Stimulated activated naive CD4-positive, alpha-beta T cell (primary cell): ENCODE data around the gene ISX.
"Not testable (repeated sequence)": the region's sequence is repeated elsewhere in the genome, so short reads cannot be mapped to it uniquely, and the experiment has no call there.

Experiments
- DNase-seq, 6 experiments: peaks; one replicate each; lab custom pipeline; 2025; lab: John Stamatoyannopoulos, UW

ISX gene

DNA sequence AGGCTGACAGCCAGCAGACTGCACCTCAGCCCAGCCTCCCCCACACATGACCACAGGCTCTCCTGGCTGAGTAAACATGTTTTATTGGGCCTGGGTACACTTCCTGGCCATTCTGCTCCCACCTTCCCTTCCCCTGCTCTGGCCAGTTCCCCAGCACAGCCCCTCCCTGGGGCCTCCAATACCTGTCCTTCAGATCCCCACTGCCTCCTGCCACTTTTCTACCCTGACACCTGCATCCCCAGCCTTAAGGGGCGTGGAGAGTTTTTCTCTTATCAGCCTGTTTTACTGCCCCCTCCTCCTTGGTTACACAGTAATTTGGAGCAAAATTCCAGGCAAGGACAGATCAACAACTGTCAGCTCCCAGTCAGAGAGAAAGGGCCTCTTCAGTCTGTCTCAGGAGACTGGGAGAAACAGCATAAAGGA, at the start of gene ISX:
Gene ISX (plus strand): TSS at position 363 of the 423 bp plus-strand sequence. CDS start 930 bp downstream, outside the sequence.
- DNase-seq, result no peak

DNA sequence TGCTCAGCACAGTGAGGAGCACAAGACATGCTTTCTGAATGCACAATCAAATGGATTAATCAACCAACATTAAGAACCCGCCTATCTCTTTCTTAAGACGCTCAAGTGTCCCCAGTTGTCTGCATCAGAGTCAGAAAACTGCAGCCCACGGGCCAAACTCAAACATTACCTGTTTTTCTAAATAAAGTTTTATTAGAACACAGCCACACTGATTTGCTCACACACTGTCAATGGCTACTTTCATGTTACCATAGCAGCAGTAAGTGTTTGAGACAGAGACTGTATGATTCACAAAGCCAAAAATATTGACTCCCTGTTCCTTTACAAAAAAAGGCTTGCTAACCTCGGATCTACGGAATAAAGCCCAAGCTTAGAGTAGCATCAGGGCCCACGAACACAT, 49.0 kb upstream of the ISX start:
- no peak for DNase-seq

DNA sequence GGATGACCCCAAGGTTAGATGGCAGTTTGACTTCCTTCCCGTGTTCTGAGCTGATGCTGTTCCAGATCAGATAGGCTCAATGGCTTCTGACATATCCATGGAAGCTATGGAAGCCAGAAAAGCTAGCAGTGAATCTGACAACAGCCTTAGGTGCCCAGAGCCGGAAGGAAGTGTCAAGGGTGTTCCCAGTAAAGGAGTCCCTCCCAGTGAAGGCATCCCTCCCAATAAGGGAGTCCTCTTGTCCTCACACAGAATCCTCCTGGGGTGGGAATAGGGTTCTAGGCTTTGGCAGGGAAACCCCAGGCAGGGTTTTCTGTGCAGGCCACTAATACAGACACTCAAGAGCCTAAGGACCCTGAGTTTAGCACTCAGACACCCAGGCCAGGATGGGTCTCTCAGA, 47.0 kb upstream of the ISX start:
- no peak for DNase-seq

DNA sequence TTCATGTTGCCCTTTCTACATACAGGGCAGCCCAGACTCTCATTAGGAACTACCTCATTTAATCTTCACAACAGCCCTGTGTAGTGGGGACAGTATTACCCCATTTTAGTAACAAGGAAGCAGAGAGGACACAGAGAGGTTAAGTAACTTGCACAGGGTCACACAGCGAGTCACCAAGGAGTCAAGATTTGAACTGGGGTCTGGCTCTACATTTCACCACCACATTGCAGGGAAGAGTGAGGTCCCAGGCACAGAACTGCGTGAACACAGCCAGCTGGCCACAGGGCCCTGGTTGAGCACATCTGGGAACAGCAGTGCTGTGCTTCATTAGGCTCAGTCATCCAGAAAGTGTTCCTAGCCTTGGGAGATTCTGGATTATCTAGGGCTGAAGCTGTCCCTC, 45.4 kb upstream of the ISX start:
- DNase-seq, result no peak

DNA sequence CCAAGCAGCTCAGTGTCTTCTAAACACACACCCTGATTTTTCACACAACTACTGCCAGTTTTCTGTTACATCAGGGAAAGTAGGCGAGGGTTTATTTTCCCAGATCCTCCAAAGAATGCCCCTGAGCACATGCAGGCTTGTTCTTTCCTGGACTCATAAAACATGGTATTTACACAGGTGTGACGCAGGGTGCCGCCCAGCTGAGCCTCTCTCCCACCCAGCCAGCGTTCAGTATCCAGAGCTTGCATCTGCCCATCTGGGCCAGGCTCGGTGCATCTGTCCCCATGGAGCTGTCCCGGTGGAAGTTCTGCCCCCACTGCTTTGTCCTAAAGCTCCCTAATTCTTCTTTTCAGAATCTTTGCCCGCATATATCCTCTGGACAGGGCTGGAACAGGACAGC, 44.8 kb upstream of the ISX start:
- DNase-seq, result no peak

DNA sequence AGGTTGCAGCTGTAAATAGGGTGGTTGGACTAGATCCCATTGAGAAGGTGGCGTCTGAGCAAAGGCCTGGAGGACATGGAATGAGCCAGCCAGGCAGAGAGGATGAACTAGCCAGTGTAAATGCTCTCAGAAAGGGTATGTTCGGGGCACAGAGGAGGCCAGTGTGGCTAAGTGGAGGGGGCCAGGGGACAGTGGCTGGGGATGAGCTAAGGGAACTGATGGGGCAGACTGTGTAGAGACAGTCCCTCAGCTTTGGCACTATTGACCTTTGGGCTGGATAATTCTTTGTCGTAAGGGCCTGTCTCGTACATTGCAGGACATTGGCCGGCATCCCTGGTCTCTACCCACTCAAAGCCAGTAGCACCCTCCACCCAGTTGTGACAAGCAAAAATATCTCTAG, 43.7 kb upstream of the ISX start:
- DNase-seq, result no peak

DNA sequence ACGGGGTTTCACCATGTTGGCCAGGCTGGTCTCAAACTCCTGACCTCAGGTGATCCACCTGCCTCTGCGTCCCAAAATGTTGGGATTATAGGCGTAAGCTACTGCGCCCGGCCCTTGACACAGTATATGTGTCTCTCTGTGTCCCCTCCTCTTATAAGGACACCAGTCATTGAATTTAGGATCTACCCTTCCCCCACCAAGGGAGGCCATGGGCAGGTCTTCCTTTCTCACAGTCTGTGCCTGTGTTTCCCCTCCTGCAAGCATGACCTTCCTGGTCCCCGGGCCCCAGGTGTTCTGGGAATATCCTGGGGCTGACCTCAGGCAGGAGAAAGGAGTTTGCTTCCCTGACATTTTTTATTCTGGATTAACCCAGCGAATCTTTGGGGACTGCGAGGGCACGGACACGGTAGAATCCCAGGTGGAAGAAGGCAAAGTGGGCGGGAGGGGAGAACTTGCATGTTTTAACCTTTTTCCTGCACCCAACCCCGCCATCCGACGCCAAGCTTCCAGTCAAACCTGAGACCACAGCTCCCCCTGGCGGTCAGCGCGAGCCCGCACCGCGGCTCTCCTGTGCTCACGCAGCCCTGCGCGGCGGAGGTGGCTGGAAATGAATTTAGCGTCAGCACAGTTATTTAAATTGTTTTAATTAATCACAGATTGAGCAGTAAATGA, 42.1 kb upstream of the ISX start:
- DNase-seq, result peak in 3 of 6 experiments; percentile 1 to 3 (median 2)

DNA sequence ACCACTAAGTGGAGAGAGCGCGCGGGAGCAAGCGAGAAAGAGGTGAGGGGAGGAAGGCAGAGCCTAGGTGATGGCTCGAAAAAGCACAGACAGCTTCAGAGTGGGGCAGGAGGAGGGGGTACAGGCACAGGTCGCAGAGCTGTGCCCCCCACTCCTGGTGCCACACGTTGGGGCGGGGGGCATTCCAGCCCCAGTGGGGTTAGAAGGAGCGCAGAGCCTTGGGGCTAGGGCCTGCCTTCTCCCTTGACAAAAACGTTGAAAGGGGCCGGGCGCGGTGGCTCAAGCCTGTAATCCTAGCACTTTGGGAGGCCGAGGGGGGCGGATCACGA, 41.6 kb upstream of the ISX start:
- no peak for DNase-seq

DNA sequence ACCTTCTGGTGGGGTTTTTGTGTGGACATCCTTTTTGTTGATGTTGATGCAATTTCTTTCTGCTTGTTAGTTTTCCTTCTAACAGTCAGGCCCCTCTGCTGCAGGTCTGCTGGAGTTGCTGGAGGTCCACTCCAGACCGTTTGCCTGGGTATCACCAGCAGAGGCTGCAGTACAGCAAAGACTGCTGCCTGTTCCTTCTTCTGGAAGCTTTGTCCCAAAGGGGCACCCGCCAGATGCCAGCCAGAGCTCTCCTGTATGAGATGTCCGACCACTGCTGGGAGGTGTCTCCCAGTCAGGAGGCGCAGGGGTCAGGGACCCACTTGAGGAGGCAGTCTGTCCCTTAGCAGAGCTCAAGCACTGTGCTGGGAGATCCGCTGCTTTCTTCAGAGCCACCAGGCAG, 35.8 kb upstream of the ISX start:
- not testable (repeated sequence) for DNase-seq

DNA sequence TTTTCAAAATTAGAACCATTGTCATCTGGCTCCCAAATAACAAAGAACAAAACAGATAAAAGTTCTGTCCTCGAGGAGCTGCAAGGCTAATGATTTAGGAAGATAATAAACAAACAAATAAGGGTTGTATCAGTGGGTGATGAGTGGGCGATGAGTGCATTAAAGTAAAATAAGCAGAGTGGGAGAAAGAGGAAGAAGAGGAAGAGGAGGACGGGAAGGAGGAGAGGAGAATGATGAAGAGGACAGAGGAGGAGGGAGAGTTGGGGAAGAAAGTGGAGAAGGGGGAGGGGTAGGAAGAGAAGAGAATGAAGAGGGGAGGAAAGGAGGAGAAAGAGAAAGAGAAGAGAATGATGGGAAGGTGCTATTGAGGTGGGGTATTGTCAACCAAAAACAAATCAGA, 33.4 kb upstream of the ISX start:
- no peak for DNase-seq

DNA sequence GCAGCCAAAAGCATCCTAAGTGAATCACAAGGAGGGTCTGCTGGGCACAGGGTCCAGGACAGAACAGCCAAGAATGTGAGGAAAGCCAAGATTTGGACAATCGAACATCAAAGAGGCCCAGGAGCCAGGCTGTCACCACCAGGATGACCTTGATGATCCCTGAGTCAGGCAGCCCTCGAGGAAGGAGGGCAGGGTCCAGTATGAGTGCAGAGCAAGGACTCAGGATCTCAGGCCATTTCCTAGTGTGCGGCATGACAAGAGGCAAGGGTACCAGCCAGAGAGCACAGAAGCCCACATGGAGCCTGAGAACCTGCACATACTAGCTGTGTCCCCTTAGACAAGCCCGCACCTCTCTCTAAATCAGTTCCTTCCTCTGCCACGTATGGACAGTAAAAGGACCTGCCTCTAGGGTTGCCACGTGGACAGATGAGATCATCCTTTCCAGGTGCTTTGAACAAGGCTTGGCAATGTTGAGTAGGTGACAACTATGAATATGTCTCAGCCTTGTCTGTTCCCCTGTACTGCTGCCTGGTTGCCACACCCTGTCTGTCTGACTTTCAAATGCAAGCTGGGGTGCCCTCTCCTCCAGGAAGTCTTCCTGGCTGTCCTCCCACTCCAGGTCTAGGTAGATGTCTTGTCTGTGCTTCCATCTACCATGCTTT, 32.2 kb upstream of the ISX start:
- DNase-seq, result no peak

DNA sequence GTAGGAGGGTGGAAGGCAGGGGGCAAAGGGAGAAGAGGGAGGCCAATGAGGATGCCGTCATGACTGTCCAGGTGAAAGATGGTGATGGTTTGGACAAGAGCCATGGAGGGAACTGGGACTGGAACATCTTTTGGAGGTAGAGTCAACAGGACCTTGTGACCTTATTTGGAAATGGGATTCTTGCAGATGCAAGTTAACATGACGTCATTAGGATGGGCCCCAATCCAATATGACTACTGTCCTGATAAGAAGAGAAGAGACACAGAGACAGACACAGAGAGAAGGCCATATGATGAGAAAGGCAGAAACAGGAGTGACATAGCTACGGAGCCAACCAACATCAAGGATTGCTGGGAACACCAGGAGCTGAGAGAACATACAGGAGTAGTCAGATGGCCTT, 31.0 kb upstream of the ISX start:
- no peak for DNase-seq

DNA sequence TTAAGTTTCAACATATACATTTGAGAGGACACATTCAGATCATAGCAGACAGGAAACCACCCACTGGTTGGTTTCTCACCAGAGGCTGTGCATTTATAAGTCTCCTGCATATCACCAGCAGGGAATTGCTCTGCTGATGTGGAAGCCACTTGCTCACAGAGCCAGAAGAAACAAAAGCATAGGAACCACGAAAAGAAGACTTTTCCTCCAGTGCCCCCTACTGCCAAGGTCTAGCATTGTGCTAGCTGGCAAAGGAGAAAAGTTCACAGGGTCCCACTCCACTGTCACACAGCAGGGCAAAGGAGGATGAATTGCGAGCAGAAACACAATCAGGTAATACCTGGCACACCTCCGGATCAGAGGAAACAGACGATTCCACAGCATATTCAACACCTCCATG, 28.9 kb upstream of the ISX start:
- DNase-seq, result no peak

DNA sequence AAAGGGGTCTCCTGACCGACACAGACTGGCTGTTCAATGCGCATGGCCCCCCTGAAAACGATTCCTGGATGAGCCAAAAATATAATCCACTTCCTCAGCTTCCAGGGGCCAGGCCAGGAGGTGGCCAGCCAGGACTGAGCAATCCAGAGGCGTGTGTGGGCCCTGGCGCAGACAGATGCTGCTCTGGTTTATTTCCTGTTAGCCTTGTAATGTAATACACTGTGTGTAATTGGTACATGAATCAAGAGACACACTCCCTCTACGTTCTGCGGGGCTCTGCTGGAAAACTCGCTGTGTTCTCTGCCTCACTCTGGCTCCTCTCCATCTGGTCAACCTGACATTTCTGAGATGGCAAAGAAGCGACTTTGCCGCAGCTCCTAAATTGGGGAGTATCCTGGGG, 26.3 kb upstream of the ISX start:
- no peak for DNase-seq

DNA sequence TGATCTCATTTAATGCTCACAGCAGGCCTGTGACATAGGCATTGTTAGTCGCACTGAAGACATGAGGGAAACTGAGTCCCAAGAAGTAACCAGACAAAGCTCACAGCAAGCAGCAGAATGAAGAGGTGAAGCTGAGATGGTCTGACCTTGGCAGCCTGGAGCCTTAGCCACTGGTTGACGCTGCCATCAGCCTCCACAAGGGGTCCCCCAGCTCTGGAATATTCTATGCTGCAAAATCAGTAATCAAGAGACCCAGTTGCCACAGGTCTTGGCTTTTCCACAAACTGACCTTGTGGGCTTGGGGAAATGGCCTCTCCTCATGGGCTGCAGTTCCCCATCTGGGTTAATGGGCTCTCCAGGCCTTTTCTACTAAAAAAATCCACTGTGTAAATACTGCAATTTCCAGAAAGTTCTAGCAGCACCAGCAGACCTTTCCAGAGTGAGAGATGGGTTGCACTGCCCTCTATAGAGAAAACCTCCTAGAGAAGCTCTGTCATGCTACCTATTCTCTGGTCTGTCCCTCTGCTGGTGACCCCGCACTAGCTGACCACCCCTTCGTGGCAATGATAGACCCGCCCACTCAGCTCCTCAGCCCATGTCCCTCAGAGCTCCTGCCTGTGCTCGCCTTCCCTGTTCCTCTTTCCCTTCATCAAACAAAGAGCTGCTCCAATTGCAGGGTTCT, 22.6 kb upstream of the ISX start:
- no peak for DNase-seq

DNA sequence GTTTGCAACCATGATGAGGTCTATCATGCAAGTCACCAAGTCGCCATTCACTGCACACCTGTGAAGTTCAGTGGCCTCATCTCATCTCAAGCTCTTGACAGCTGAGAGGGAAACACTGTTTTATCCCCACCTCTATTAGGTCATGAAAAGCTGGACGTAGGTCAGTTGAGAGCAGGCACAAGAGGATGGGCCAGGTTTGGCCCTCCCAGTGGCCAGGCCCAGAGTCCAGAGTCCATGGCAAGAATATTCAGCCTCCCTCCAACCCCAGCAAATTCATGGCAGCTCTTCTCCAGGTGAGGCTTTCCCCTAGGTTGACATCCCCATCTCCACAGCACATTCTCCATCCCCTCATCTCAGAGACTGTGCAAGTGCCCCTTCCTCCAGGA, 22.0 kb upstream of the ISX start:
- no peak for DNase-seq

DNA sequence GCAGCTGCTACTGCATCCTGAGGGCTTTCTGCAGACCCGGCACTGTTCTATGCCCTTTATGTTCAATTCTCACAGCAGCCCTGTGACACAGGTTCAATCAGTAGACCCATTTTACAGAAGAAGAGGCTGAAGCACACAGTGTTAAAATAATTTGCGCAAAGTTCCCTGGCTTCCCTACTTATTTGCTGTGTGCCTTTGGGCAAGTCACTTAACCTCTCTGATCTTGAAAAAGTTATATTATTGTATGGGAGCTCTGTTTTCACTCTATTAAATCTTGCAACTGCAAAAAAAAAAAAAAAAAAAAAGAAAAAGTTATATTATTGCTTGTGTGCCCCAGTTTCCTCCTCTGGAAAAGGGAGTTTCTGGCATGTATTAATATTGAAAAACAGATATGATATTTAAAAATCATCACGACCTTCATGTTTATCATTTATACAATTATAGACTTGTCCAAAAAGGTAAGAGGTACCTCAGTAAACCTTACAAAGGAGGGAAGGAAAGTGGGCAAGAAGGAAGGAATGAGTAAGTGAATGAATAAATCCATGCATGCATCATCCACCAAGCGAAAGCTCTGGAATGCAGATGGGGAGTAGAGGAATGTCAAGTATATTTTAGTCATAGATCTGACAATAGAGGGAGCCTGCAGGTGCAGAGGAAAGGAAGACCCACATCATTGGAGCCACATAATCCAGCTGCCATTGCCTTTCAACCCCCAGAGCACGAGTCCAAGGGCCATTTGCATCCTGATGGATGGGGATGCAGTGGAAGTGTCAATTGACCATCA, 21.2 kb upstream of the ISX start:
- DNase-seq, result no peak

DNA sequence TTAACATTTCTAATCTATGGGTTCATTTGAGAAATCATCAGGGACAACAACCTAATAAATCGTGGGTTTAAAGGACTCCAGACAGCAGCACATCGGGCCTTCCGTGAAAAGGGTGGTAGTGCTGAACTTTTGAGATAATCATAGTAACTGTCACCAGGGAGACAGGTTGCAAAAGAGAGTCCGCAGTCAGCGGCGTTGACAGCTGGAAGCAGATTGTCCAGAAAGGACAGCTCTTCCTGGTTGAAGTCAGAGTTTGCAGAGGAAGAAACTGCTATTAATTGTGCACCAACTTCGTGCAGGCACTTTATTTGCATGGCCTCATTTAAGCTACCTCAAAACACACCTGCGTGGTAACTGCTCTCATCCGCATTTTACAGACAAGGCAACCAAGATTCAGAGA, 20.5 kb upstream of the ISX start:
- DNase-seq, result no peak

DNA sequence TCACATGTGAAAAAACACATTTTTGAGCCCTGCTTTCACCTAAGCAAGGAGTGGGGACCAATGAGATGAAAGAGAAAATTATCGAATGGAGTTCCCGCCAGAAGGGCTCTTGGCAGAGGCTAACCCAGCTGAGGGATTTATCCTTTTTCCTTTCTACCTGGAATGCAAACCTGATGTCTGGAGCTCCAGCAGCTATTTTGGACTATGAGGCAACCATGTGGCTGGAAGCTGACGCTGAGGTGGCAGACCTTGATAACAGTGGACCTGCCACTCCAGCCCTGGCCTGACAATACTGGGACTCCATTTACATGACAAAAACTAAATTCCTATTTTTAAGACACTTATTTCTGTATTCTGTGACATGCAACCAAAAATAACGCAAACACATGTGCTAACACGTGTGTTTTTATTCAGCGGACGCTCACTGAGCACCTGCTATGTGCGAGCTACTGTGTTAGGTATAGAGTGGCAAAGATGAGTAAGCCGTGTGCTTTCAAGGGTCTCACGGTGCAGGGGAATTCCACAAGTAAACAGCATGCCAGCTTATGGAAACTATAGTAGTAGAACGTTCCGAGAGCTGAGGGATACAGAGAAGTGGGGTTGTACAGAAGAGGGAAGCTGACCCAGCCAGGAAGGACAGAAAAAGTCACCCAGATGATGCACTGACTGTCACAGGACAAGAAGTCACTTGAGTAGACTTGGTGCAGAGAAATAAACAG, 19.1 kb upstream of the ISX start:
- no peak for DNase-seq

DNA sequence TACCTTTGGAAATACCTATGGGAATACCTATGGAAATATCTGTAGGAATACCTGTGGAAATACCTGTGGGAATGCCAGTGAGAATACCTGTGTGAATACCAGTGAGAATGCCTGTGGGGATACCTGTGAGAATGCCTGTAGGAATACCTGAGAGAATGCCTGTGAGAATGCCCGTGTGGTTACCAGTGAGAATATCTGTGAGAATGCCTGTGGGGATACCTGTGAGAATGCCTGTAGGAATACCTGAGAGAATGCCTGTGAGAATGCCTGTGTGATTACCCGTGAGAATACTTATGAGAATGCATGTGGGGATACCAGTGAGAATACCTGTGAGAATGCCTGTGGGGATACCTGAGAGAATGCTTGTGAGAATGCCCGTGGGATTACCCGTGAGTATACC, 15.9 kb upstream of the ISX start:
- not testable (repeated sequence) for DNase-seq

DNA sequence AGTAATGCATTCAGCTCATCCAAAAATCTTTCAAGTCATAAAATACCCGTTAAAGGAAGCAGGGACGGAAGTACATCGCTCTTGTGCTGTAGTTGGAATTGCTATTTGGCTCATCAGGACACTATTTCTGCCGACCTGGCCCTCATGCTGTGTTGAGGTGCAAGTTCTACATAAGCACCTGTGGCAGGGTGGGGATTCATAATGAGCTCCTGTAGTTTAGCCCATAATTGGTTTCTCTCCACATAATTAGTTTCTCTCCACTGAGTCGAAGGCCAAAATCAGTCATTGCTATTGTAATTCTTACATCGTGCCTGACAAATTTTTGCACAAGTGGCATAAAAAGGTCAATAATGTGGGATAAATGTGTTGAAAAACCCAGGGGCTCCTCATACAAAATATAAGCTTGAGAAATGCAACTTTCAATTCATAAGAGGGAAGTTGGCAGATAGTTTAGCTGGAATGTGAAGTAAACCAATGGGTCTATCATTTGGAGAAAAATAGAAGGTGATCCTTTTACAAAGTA, 14.9 kb upstream of the ISX start:
- DNase-seq, result no peak

DNA sequence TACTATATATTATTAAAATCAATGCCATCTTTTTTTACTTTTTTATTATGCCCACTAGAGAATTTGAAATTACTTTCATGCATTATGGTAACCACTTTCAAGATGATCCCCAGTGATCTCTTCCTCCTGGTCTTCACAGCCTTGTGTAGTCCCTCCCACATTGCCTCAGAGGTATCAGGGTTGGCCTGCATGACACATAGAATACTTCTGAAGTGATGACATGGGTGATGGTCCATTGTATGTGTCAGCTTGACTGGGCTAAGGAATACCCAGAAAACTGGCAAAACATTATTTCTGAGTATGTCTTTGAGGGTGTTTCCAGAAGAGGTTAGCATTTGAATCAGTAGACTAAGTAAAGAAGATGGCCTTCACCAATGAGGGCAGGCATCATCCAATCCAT, 14.2 kb upstream of the ISX start:
- no peak for DNase-seq
